ENCODE measurements around the gene OR8K3.

Gene OR8K3

DNA sequence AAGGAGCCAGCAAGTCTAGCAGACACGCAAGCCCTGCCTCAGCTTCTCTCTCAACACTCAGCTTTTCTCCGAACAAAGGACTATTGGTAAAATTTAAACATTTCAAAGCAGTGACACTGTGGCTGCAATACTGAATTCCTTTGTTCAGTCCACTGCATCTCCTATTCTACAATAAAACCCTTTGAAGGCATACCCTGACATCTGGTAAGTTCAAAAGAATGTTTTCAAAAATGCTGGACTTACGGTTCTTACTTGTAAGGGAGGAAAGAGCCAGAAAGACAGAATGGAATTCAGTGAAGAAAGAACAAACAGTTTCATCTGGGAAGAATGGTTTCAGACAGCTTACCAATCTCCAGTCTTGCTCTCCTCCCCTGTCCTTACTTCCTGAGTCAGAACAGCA, 18.2 kb downstream of the OR8K3 start:
- no peak overlapping the region for H3K27ac ChIP-seq
- TF ChIP-seq ZFX (IDR thresholded peaks at IDR 0.05) = no peak
- TF ChIP-seq, protein P1, sequence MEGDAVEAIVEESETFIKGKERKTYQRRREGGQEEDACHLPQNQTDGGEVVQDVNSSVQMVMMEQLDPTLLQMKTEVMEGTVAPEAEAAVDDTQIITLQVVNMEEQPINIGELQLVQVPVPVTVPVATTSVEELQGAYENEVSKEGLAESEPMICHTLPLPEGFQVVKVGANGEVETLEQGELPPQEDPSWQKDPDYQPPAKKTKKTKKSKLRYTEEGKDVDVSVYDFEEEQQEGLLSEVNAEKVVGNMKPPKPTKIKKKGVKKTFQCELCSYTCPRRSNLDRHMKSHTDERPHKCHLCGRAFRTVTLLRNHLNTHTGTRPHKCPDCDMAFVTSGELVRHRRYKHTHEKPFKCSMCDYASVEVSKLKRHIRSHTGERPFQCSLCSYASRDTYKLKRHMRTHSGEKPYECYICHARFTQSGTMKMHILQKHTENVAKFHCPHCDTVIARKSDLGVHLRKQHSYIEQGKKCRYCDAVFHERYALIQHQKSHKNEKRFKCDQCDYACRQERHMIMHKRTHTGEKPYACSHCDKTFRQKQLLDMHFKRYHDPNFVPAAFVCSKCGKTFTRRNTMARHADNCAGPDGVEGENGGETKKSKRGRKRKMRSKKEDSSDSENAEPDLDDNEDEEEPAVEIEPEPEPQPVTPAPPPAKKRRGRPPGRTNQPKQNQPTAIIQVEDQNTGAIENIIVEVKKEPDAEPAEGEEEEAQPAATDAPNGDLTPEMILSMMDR (conservative IDR thresholded peaks at IDR 0.05) = no peak

DNA sequence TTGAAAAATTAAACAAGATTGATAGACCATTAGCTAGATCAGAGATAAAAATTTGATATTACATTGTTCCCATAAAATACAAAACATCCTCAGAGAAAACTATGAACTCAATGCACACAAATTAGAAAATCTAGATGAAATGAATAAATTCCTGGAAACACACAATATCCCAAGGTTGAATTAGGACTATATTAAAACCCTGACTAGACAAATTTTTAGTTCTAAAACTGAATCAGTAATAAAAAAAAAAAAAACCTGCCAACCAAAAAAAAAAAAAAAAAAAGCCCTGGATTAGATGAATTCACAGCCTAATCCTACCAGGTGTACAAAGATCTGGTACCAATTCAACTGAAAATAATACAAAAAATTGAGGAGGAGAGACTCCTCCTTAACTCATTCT, 25.3 kb downstream of the OR8K3 start:
- TF ChIP-seq, protein P1 (conservative IDR thresholded peaks at IDR 0.05) = no peak
- TF ChIP-seq ZFX (IDR thresholded peaks at IDR 0.05) = no peak
- no peak overlapping the region for H3K27ac ChIP-seq

DNA sequence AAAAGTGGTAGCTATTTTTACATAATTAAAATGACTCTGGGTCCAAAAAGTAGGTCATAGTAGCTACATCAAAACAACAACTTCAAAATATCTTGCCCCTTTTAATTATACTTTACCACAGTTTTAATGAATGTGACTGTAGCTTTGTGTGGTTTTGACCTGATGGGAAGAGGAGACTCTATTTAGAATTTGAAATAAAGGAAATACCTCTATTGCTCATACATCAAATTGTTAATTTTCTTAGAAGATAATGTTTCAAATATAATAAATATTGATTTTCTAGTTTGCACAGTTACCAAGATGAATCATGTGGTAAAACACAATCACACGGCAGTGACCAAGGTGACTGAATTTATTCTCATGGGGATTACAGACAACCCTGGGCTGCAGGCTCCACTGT, 30.8 kb downstream of the OR8K3 start, which contains the start of gene OR8K1:
TSS of gene OR8K1 (plus strand) at position 301 of the 400 bp plus-strand sequence. CDS start at position 301, 0 bp downstream.
- no peak within 1 kb of the TSS for H3K27ac ChIP-seq
- TF ChIP-seq, protein P1 (conservative IDR thresholded peaks at IDR 0.05) = no peak
- TF ChIP-seq ZFX (IDR thresholded peaks at IDR 0.05) = no peak

DNA sequence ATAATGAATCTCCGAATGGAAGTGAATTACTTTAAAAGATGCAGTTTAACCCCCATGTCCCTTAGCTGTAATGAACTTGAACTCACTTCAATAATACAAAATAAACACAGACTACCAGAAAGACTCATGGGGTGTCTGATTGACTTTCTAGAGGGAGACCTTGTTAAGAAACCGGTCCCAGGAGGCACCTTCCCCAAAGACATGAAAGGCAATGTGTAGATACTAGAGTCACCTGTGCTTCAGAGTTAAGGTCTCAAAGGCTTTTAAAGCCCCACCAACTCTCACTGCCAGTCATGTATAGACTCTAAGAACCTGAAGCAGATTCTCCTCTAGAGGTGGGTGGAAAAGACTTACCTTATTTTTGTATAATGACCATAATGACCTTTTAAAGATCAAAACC, 39.0 kb downstream of the OR8K3 start, which contains the start of gene OR8J1:
TSS of gene OR8J1 (plus strand) at position 301 of the 400 bp plus-strand sequence. CDS start 5,956 bp downstream, outside the sequence.
- TF ChIP-seq ZFX (IDR thresholded peaks at IDR 0.05) = no peak
- TF ChIP-seq, protein P1 (conservative IDR thresholded peaks at IDR 0.05) = no peak
- no peak within 1 kb of the TSS for H3K27ac ChIP-seq
